Lung microvascular endothelial cell (primary cell): ENCODE results near the gene KIAA0930. TPM values are rescaled to one million over a fixed set of nuclear protein-coding genes. Genes with fewer than 3 reads are reported as not detected.

ENCODE experiments used
- DNase-seq, 2 donors: peaks; one replicate each; pipeline versions ENCODE4 v3.0.0 to v3.0.0-alpha.2; 2010; ENCODE audit warnings: low read depth in 2 of 2
- total RNA-seq: library from RNA; depleted of rRNA; stranded (reverse); fragments of >200 nt; gene quantifications from 2 replicates; pipeline ENCODE4 v1.2.1, GENCODE V29; 2014

The KIAA0930 gene
- total RNA-seq, 1 donor from 2014 or later, result 40.1 TPM

GRCh38 chr22:45238076-45238956, 2.4 kb downstream of the KIAA0930 start:
- no peak for DNase-seq

DNA sequence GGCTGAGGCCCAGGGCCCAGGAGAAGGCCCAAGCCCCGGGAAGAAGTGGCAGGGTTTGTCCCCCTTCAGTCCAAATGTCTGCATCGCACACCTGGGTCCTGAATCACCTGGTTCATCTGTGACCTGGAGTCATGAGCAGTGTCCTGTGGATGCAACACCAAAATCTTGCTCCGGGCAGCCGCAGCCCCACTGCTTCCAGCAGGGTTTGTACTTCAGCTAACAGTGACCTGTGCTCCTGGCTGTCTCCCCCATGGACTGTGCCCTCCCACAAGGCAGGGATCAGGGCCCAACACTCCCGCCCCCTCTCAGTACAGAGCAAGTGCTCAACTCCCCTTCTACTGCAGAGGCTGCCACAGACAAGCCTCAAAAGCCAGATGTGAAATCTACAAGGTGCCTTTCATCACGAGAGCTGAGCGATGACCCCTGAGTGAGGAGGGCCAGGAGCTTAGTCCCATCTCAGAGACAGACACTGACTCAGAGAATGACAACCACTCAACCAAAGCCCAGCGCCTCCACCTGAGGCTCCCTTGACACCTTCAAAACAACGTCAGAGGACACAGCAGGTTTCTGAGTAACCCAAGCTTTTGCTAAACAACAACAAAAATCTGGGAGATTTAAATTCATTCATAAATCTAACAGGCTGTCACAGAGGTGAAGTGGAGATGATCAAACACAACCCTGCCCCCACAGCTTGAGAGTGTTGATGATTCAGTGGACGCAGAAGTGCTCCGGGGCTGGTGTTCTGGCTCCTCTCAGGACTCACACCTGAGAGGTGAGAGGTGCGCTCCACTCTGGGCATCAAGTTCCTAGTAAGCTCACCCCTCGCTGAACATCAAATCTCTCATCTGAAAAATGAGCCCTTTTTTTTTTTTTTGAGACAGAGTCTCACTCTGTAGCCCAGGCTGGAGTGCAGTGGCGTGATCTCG, 3.4 kb downstream of the KIAA0930 start:
- DNase-seq, result no peak

- no peak for DNase-seq
These were observed 4.8 kb downstream of the KIAA0930 start for GRCh38 chr22:45235851-45236342.

- no peak for DNase-seq
These were observed 5.5 kb downstream of the KIAA0930 start for GRCh38 chr22:45235101-45235777.

- no peak for DNase-seq
These were observed 6.9 kb downstream of the KIAA0930 start for GRCh38 chr22:45233827-45234226.

- DNase-seq, result no peak
These were observed 7.3 kb downstream of the KIAA0930 start for GRCh38 chr22:45233386-45233785.

DNA sequence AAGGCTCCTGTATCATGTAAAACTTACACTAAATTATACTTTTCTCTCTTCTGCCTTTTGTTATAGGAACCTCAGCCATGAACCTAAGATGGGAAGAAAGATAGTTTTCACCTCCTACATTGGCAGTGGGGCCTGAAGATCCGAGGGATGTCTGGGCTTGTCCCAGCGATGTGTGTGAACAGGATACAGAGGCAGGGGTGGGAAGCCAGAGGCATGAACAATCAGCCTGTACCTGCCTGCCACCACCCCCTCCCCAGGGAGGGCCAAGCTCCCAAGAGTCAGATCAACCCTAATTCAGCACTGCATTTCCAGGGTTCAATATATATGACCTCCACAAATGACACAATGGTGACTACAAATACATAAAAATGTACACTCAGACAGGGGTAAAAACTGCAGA, 9.4 kb downstream of the KIAA0930 start:
- no peak for DNase-seq

GRCh38 chr22:45230026-45230721, 10.5 kb downstream of the KIAA0930 start:
- DNase-seq, result no peak

GRCh38 chr22:45229181-45229580, 11.5 kb downstream of the KIAA0930 start:
- no peak for DNase-seq

DNA sequence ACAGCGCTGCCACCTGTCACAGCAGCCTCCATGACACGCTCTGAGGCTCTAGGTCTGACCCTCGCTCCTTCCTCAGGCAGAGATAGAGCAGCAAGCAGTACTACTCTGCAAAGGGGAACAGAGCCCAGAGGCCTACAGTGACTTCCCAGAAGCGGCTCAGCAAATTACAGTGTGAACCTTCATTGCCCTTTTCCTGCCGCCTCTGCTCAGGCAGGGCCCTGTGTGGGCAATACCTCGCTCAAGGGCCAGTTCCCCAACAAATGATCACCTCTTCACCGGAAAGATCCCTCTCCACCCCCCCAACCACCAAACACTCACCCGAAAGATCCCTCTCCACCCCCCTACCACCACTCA, 12.3 kb downstream of the KIAA0930 start:
- DNase-seq, result no peak

DNA sequence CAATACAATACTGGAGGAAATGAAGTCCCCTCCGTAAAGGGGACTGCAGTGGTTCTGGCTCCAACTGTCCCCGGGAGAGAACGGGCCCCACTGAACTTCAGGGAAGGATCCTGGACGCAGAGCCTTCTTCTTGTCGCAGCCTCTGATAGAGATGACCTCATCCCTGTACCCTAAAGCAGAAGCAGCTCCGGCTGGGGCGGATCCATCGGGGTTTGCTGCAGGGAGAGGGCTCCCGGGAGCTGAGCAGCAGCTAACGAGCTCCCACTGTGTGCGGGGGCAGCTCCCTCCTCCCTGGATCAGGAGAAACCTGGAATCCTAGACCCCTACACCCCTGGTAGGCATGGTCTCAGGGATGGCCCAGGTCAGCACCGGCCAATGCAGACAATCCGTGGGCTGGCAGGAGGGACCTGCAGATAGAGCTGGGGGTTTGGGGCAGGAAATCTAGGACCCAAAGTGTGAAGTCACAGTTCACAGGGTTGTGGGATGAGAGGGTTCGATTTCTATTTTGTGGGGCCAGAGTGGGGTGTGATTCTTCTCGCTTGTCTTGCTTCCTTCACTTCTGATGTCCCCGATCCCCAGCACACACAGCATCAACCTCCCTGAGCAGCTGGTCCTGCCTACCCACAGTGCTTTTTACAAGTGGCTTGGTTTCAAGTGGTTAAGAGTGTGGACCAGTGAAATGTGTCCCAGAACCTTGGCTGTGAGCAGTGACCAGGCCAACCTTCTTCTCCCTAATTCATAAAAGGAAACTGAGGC, 12.9 kb downstream of the KIAA0930 start:
- no peak for DNase-seq

DNA sequence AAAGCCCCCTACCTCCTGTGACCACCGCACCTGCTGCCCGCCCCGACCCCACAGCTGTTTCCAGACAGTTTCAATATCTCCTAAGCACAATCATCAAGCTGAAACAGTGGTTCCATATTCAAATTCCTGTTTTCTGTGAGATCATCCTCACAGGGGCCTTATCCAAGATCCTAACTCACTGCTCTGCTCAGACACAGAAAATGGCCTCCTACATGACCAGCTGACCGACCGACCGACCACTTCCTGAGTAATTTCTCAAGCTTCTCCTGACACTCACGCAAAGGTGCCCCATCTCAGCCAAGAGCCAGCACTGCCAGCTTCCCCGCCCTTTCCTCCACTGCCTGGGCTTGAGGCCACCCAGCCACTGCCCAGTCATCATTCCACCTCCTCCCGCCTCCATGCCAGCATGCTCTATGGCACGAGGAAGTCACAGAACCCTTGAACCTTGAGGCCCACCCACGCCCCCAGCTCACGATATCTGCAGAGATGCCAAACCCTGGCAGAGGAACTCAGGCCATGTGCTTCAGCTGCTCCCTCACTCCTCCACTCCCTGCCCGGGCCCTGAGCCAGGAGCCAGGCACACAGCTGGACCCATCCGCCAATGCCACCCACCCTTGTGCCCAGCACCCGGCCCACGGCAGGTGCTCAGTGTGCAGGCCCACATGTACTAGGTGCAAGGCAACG, 14.0 kb downstream of the KIAA0930 start:
- DNase-seq, result no peak

DNA sequence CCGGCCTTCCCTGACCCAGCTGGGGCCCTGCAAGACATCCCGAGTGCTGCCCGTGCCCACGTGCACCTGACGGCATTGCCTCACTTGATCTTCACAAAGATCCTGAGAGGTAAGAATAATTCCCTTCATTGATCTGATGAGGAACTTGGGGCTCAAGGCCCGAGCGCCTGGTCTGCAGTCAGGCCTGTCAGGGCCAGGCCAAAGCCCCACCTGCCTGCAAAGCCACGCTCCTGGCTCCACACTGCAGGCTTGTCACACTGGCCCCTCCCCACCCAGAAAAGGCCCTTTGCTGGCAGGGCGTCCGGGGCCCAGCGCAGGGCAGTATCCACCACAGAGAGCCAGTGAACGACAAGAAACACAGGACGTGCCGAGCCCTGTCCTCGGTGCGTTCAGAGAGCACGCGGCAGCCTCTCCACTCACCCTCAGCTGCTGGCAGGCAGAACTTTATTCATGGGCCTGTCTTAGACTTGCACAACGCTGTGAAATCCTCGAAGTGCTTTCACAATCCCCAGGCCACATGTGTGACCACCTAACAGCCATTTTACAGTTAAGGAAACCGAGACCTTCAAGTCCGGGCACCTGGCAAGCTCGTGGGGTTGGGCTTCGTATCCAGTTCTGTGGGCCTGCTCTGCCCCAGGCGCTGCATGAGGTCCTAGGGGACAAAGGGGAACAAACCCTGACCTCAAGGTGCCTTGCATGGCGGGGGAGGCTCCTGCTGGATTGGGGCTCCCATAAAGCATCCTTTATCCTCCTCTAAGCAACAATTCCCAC, 14.8 kb downstream of the KIAA0930 start:
- no peak for DNase-seq

DNA sequence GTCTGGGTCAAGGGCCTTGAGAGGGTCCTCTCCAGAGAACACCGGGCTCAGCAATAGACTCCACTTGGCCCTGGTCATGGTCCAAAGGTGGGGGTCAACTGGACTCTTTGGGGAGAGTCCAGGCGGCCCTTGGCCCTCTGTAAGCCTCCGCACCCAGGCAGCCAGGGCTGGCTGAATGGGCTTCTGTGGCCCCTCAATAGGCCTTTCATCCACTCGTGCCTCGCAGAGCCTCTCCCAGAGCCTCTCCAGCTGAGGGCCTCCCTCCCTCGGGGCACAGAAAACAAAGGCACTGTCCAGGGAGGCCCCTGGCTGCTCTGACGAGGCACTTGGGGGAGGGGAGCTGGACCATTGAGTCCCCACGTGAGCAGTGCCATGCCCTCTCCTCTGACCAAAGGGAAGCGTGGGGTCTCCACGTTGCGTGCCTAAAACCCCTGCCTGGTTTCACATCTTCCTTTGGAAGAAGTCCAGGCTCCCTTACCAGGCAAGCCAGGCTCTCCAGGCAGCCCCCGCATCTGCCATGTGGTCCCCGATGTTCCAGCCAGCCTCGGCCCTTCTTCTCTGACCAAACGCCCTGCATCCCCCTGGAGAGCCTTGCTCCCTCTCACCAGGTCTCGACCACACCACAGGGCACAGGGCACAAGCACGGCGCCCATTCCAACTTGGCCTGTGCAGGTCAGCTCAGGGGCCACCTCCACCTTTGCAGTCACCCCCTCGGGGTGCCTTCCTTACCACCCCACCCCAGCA, 15.5 kb downstream of the KIAA0930 start:
- no peak for DNase-seq

DNA sequence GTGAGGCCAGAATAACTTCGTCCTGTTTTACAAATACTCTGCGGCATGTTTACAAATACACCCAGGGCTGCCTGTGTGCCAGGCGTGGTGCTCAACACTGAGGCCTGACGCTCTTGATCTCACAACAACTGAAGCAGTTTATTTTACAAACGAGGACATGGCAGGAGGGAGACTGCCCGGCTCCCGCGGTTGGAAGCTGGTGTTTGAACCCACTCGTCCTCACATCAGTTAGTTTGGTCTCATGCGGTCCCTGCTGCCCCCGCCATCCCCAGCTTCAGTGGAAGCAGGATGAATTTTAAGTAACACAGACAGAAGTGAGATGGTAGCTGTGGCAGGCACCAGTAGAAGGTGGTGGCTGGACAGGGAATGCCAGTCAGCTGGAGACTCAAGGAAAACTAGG, 16.4 kb downstream of the KIAA0930 start:
- no peak for DNase-seq

- peak in 1 of 2 donors; percentile 61 for DNase-seq
These were observed 17.2 kb downstream of the KIAA0930 start for GRCh38 chr22:45223304-45224117.

GRCh38 chr22:45221201-45221600, 19.5 kb downstream of the KIAA0930 start:
- DNase-seq, result peak; percentile 36 to 56
